Placental pericyte (primary cell): ENCODE results near the gene MAP2. TPM values are rescaled to one million over a fixed set of nuclear protein-coding genes. Genes with fewer than 3 reads are reported as not detected.

ENCODE experiments used
- small RNA-seq: library from RNA; depleted of rRNA; stranded (forward); fragments of <200 nt; gene quantifications from one replicate; pipeline ENCODE3, GENCODE V24; 2012; ENCODE audit warnings: low replicate concordance
- total RNA-seq: library from RNA; depleted of rRNA; stranded (reverse); fragments of >200 nt; gene quantifications from 2 replicates; pipeline ENCODE4 v1.2.3, GENCODE V29; 2012

MAP2 gene
- 0.44 and 0.72 TPM in 2 replicates for total RNA-seq

DNA sequence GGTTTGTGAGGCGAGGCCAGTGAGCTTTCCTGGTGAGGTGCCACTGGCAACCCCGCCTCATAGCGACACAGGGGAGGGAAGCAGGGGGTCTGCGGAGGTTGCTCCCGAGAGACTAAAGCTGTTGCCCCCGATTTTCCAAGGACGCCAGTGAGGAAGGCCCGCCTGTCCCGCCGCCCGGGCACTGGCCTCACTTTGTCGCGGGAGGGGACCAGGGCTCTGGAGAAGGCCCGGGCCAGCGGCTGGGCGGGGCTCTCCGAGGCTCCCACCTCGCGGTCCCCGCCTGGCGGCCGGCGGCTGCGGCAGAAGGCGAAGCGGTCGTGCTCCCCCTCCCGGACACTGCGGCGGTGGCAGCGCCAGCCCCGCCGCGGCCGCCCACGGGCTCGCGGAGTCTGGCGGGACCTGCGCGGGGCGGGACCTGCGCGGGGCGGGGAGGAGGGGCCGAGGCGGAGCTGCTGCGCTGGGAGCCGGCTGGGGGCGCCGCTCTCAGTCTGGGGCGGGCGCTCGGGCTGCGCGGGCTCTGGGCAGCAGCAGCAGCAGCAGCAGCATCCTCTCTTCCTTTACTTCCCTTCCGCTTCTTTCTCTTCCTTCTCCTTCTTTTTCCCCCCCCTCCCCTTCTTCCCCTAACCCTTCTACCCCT is at the start of gene MAP2:
Gene MAP2, plus strand, starts transcription at position 486 of the 637 bp plus-strand sequence. CDS start 229,124 bp downstream, outside the sequence.

GRCh38 chr2:209771474-209772289 is 347.8 kb downstream of the MAP2 start, which contains the start of gene UNC80:
UNC80 (plus strand) TSS chr2:209771832; CDS start chr2:209772073, 241 bp downstream.

Small RNA genes within 50 kb of the gene (small RNA-seq; reads per million reads assigned to genes)
- not detected for gene RNA5SP118
